Mesothelial cell of epicardium (in vitro differentiated cells): ENCODE measurements around the gene RBMS2. TPM values are rescaled to one million over a fixed set of nuclear protein-coding genes. Genes with fewer than 3 reads are reported as not detected.

Source experiments
- DNase-seq, 2 experiments: peaks; one replicate each; pipeline ENCODE4 v3.0.0; 2021; ENCODE audit warnings: low spot score in 2 of 2; ENCODE audit not compliant: unreplicated experiment in 2 of 2
- H3K27ac Mint-ChIP-seq: 2 replicates; pipeline ENCODE4 v1.8.0; 2021; ENCODE audit warnings: mixed read lengths
- H3K27me3 Mint-ChIP-seq: 2 replicates; pipeline ENCODE4 v1.8.0; 2021; ENCODE audit warnings: low read depth, mixed read lengths
- H3K36me3 Mint-ChIP-seq: 2 replicates; pipeline ENCODE4 v1.8.0; 2021; ENCODE audit warnings: mixed read lengths
- H3K4me1 Mint-ChIP-seq: 2 replicates; pipeline ENCODE4 v1.8.0; 2021; ENCODE audit warnings: mixed read lengths
- H3K4me3 Mint-ChIP-seq: 2 replicates; pipeline ENCODE4 v1.8.0; 2021; ENCODE audit warnings: mild to moderate bottlenecking, moderate library complexity, mixed read lengths
- H3K9me3 Mint-ChIP-seq: 2 replicates; pipeline ENCODE4 v1.8.0; 2021; ENCODE audit warnings: mixed read lengths
- total RNA-seq: library from RNA; stranded (reverse); gene quantifications from 3 replicates; pipeline ENCODE4 v1.2.1, GENCODE V29; 2021
- TF ChIP-seq, protein P1 (sequence below): fragments of 200-600 bp; sonication (generic); IDR thresholded peaks from one replicate; pipeline ENCODE4 v1.5.0; 2021; ENCODE audit warnings: antibody characterized with exemption; ENCODE audit not compliant: unreplicated experiment

The RBMS2 gene
- total RNA-seq, 1 donor from 2014 or later, result 78.0 TPM

- Mint-ChIP-seq H3K4me3 (no peak overlapping the region), H3K4me1 (peaks cover 4% of the 10 kb centered on the region), H3K9me3 (no peaks in the 10 kb centered on the region), H3K36me3 (peaks cover 2% of the 10 kb centered on the region), H3K27ac (no peak overlapping the region), H3K27me3 (no peaks in the 10 kb centered on the region)
- TF ChIP-seq, protein P1, sequence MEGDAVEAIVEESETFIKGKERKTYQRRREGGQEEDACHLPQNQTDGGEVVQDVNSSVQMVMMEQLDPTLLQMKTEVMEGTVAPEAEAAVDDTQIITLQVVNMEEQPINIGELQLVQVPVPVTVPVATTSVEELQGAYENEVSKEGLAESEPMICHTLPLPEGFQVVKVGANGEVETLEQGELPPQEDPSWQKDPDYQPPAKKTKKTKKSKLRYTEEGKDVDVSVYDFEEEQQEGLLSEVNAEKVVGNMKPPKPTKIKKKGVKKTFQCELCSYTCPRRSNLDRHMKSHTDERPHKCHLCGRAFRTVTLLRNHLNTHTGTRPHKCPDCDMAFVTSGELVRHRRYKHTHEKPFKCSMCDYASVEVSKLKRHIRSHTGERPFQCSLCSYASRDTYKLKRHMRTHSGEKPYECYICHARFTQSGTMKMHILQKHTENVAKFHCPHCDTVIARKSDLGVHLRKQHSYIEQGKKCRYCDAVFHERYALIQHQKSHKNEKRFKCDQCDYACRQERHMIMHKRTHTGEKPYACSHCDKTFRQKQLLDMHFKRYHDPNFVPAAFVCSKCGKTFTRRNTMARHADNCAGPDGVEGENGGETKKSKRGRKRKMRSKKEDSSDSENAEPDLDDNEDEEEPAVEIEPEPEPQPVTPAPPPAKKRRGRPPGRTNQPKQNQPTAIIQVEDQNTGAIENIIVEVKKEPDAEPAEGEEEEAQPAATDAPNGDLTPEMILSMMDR, result no peak
- no peak for DNase-seq
These were observed 15.9 kb downstream of the RBMS2 start for GRCh38 chr12:56537546-56537945.

DNA sequence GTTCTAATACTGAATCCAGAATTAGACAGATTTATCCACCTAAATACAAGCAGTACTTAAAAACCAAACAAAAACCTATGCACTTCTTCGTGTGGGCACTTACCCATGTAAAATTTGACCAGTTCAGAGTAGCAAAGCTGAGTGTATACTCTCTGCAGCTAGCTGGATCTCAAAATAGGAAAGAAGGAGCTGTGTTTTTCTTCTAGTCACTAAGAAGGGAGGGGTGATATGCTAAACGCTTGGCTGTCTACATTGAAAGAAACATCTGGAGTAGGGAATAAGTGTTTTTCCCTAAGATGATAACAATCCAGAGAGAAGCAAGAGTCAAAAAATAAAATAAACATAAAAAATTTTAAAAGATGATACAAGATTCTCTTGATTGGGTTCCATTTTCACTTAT lies 20.0 kb downstream of the RBMS2 start:
- Mint-ChIP-seq H3K4me1 (peaks cover 4% of the 10 kb centered on the region), H3K4me3 (no peak overlapping the region), H3K9me3 (no peaks in the 10 kb centered on the region), H3K36me3 (peaks cover 8% of the 10 kb centered on the region), H3K27ac (no peak overlapping the region), H3K27me3 (no peaks in the 10 kb centered on the region)
- no peak for DNase-seq
- TF ChIP-seq, protein P1, result no peak

- H3K4me3 Mint-ChIP-seq, result no peak overlapping the region
- H3K4me1 Mint-ChIP-seq, result peaks cover 3% of the 10 kb centered on the region
- H3K36me3 Mint-ChIP-seq, result peaks cover 8% of the 10 kb centered on the region
- H3K27me3 Mint-ChIP-seq, result no peaks in the 10 kb centered on the region
- no peak overlapping the region for H3K27ac Mint-ChIP-seq
- H3K9me3 Mint-ChIP-seq, result no peaks in the 10 kb centered on the region
- TF ChIP-seq, protein P1, result no peak
- DNase-seq, result no peak
These were observed 20.5 kb downstream of the RBMS2 start for GRCh38 chr12:56542164-56542563.

GRCh38 chr12:56545023-56545604 lies 23.5 kb downstream of the RBMS2 start:
- Mint-ChIP-seq H3K27me3 (no peaks in the 10 kb centered on the region), H3K4me1 (no peaks in the 10 kb centered on the region), H3K27ac (peak overlapping the region; percentile 10), H3K4me3 (no peak overlapping the region), H3K9me3 (no peaks in the 10 kb centered on the region), H3K36me3 (peaks cover 12% of the 10 kb centered on the region)
- no peak for DNase-seq
- TF ChIP-seq, protein P1, result no peak

GRCh38 chr12:56546680-56547079 lies 25.1 kb downstream of the RBMS2 start:
- no peaks in the 10 kb centered on the region for H3K27me3 Mint-ChIP-seq
- no peaks in the 10 kb centered on the region for H3K9me3 Mint-ChIP-seq
- H3K4me1 Mint-ChIP-seq, result no peaks in the 10 kb centered on the region
- peaks cover 12% of the 10 kb centered on the region for H3K36me3 Mint-ChIP-seq
- DNase-seq, result no peak
- TF ChIP-seq, protein P1, result no peak
- H3K4me3 Mint-ChIP-seq, result no peak overlapping the region
- H3K27ac Mint-ChIP-seq, result no peak overlapping the region

- no peaks in the 10 kb centered on the region for H3K9me3 Mint-ChIP-seq
- no peak overlapping the region for H3K27ac Mint-ChIP-seq
These were observed 29.4 kb downstream of the RBMS2 start for GRCh38 chr12:56551070-56551469.

More at GRCh38 chr12:56551070-56551469, 29.4 kb downstream of the RBMS2 start:
- H3K27me3 Mint-ChIP-seq, result no peaks in the 10 kb centered on the region
- DNase-seq, result no peak
- TF ChIP-seq, protein P1, result no peak
- H3K4me1 Mint-ChIP-seq, result no peaks in the 10 kb centered on the region
- H3K4me3 Mint-ChIP-seq, result no peak overlapping the region
- H3K36me3 Mint-ChIP-seq, result peaks cover 4% of the 10 kb centered on the region
